Fibroblast of lung (primary cell): ENCODE data around the gene DOK5. TPM values are rescaled to one million over a fixed set of nuclear protein-coding genes. Genes with fewer than 3 reads are reported as not detected.
"Not testable (repeated sequence)": the region's sequence is repeated elsewhere in the genome, so short reads cannot be mapped to it uniquely, and the experiment has no call there.

Experiments used
- DNase-seq, 2 donors: peaks; one replicate each; pipeline versions ENCODE4 v3.0.0 to v3.0.0-alpha.2; 2010; ENCODE audit warnings: low read depth in 2 of 2
- H2AFZ ChIP-seq: 2 replicates; pipeline ENCODE4 v1.5.1; 2012; ENCODE audit warnings: low read length, control low read depth, inconsistent platforms
- H3K27ac ChIP-seq: 2 replicates; pipeline ENCODE4 v1.5.1; 2011; ENCODE audit warnings: low read length, control low read depth; ENCODE audit not compliant: insufficient read depth
- H3K27me3 ChIP-seq: 2 replicates; pipeline ENCODE4 v1.5.1; 2011; ENCODE audit warnings: mild to moderate bottlenecking, low read length; ENCODE audit not compliant: control insufficient read depth, insufficient read depth
- H3K36me3 ChIP-seq: 2 replicates; pipeline ENCODE4 v1.5.1; 2011; ENCODE audit warnings: low read length; ENCODE audit not compliant: control insufficient read depth, insufficient read depth
- H3K4me1 ChIP-seq: 2 replicates; pipeline ENCODE4 v1.5.1; 2011; ENCODE audit warnings: low read length; ENCODE audit not compliant: control insufficient read depth, insufficient read depth; ENCODE audit errors: extremely low read depth
- H3K4me2 ChIP-seq: 2 replicates; pipeline ENCODE4 v1.5.1; 2011; ENCODE audit warnings: low read length, control low read depth; ENCODE audit not compliant: insufficient read depth; ENCODE audit errors: extremely low read depth
- H3K4me3 ChIP-seq, 4 experiments: fragments of 200-600 bp in 1 of 4; sonication (generic) in 1 of 4; replicated peaks in 1 of 4; 2 replicates each; pipeline ENCODE4 v1.5.1; 2011 to 2016; ENCODE audit warnings: low read length in 4 of 4, low read depth in 3 of 4, mild to moderate bottlenecking in 3 of 4, control low read depth in 2 of 4, inconsistent platforms in 1 of 4, mixed read lengths in 1 of 4; ENCODE audit not compliant: insufficient read depth in 1 of 4; ENCODE audit errors: control extremely low read depth in 1 of 4
- H3K79me2 ChIP-seq: 2 replicates; pipeline ENCODE4 v1.5.1; 2012; ENCODE audit warnings: mild to moderate bottlenecking, low read length, inconsistent platforms; ENCODE audit not compliant: control insufficient read depth, insufficient read depth
- H3K9ac ChIP-seq: 2 replicates; pipeline ENCODE4 v1.5.1; 2011; ENCODE audit warnings: mild to moderate bottlenecking, low read length, control low read depth; ENCODE audit not compliant: insufficient read depth
- H3K9me3 ChIP-seq: 2 replicates; pipeline ENCODE4 v1.5.1; 2012; ENCODE audit warnings: low read depth, low read length; ENCODE audit not compliant: control insufficient read depth, insufficient read depth
- H4K20me1 ChIP-seq: 2 replicates; pipeline ENCODE4 v1.5.1; 2011; ENCODE audit warnings: low read length; ENCODE audit not compliant: control insufficient read depth, insufficient read depth; ENCODE audit errors: extremely low read depth
- CTCF ChIP-seq, 2 donors: IDR thresholded peaks in 1 of 2; conservative IDR thresholded peaks in 1 of 2; 1 replicate in 1 of 2; 2 replicates in 1 of 2; pipeline ENCODE4 v1.5.1; 2011 to 2012; ENCODE audit warnings: low read length in 2 of 2, control low read depth in 1 of 2, inconsistent platforms in 1 of 2, low read depth in 1 of 2, mild to moderate bottlenecking in 1 of 2
- EZH2 ChIP-seq: IDR thresholded peaks from 2 replicates; pipeline ENCODE4 v1.5.1; 2012; ENCODE audit warnings: low read length, control low read depth, mild to moderate bottlenecking; ENCODE audit errors: missing control alignments
- polyA plus RNA-seq, 2 donors: library from polyadenylated mRNA; depleted of rRNA in 1 of 2; stranded (reverse) in 1 of 2; unstranded in 1 of 2; fragments of >200 nt; gene quantifications; 2 replicates each; pipeline ENCODE4 v1.2.1, GENCODE V29; 2011 to 2012; ENCODE audit warnings: missing spikeins in 1 of 2
- total RNA-seq: library from RNA; depleted of rRNA; stranded (reverse); fragments of >200 nt; gene quantifications from 2 replicates; pipeline ENCODE4 v1.2.1, GENCODE V29; 2014

The DOK5 gene
- total and polyA plus RNA-seq, 2 donors (not counting 1 experiment from before 2014, with no cell fraction given), result 13.5 to 19.2 TPM

GRCh38 chr20:54479138-54479906 lies 3.9 kb downstream of the DOK5 start:
- DNase-seq, result peak in 1 of 2 donors; percentile 42
- TF ChIP-seq EZH2 (no peak), CTCF (conservative IDR thresholded peaks at IDR 0.05 in 1 of 2, IDR thresholded peaks at IDR 0.05 in 1 of 2; ENCODE audit: low read depth in 1 of 2, low read length in 2 of 2) (peak; percentile 16 to 32)

GRCh38 chr20:54479937-54480336 lies 4.5 kb downstream of the DOK5 start:
- not testable (repeated sequence) for H3K27ac ChIP-seq, H3K27me3 ChIP-seq, DNase-seq, H3K9ac ChIP-seq, H2AFZ ChIP-seq, H4K20me1 ChIP-seq, H3K36me3 ChIP-seq, H3K9me3 ChIP-seq, H3K4me2 ChIP-seq, H3K4me3 ChIP-seq, H3K4me1 ChIP-seq
- peaks cover 15% of the 10 kb centered on the region for H3K79me2 ChIP-seq

More at GRCh38 chr20:54479138-54479906, 3.9 kb downstream of the DOK5 start:
- no peak overlapping the region for H3K9ac ChIP-seq
- H3K4me2 ChIP-seq, result no peak overlapping the region
- H3K4me3 ChIP-seq, result no peak overlapping the region
- H4K20me1 ChIP-seq, result no peaks in the 10 kb centered on the region
- H3K36me3 ChIP-seq, result no peaks in the 10 kb centered on the region
- peaks cover 15% of the 10 kb centered on the region for H3K79me2 ChIP-seq
- H3K9me3 ChIP-seq, result no peaks in the 10 kb centered on the region
- H2AFZ ChIP-seq, result no peak overlapping the region
- no peaks in the 10 kb centered on the region for H3K27me3 ChIP-seq
- H3K27ac ChIP-seq, result no peak overlapping the region
- H3K4me1 ChIP-seq, result peaks cover 5% of the 10 kb centered on the region

- Histone ChIP-seq H3K4me2 (no peak overlapping the region), H2AFZ (no peak overlapping the region), H3K27me3 (no peaks in the 10 kb centered on the region), H3K36me3 (no peaks in the 10 kb centered on the region), H4K20me1 (no peaks in the 10 kb centered on the region), H3K79me2 (peaks cover 17% of the 10 kb centered on the region), H3K9ac (no peak overlapping the region), H3K9me3 (no peaks in the 10 kb centered on the region), H3K4me3 (no peak overlapping the region), H3K27ac (no peak overlapping the region), H3K4me1 (peaks cover 5% of the 10 kb centered on the region)
- TF ChIP-seq EZH2, result no peak
- no peak for TF ChIP-seq CTCF (conservative IDR thresholded peaks at IDR 0.05 in 1 of 2, IDR thresholded peaks at IDR 0.05 in 1 of 2; ENCODE audit: low read depth in 1 of 2, low read length in 2 of 2)
- DNase-seq, result no peak
Measured at GRCh38 chr20:54481442-54481841, 6.0 kb downstream of the DOK5 start.
